A549 (cell line): Measurements from ENCODE around the gene POC1A. TPM values are rescaled to one million over a fixed set of nuclear protein-coding genes. Genes with fewer than 3 reads are reported as not detected.

Experiments used
- ATAC-seq, 2 experiments: fragments of 200-7000 bp in 1 of 2; fragments of >200 bp in 1 of 2; cut with Nextera tagmentation in 1 of 2; cut with Tn5 transposase in 1 of 2; 3 replicates each; pipeline versions ENCODE4 v1.8.0 to v1.9.1; 2018 to 2020; ENCODE audit warnings: mild to moderate bottlenecking in 1 of 2, moderate library complexity in 1 of 2
- CTCF ChIA-PET: fragments of 300-600 bp; sonication (Branson Sonifier 250); formaldehyde crosslinking; extraction: SDS; loops from one replicate; lab custom pipeline; 2021; ENCODE audit warnings: antibody characterized with exemption, inconsistent platforms; lab: Yijun Ruan, JAX
- POLR2A ChIA-PET: fragments of 350-600 bp; formaldehyde crosslinking; extraction: SDS; loops from one replicate; lab custom pipeline; 2021; ENCODE audit warnings: antibody characterized with exemption, inconsistent platforms; lab: Yijun Ruan, JAX
- DNase-seq, 2 experiments: peaks; one replicate each; pipeline versions ENCODE4 v3.0.0 to v3.0.0-alpha.2; 2011 to 2016; ENCODE audit warnings: low read depth in 1 of 2, low spot score in 1 of 2
- FAIRE-seq: peaks from 2 replicates; lab custom pipeline; 2011; peaks lifted over from hg19 to GRCh38; lab: Jason Lieb, UNC
- H3K27ac ChIP-seq, 2 experiments: fragments of >200 bp; sonication (Bioruptor Twin); formaldehyde crosslinking; 3 replicates each; pipeline ENCODE4 v1.5.1; 2016 to 2017
- H3K4me1 ChIP-seq: fragments of >200 bp; sonication (Bioruptor Twin); formaldehyde crosslinking; 3 replicates; pipeline ENCODE4 v1.6.1; 2016
- H3K4me2 ChIP-seq: fragments of >200 bp; sonication (Bioruptor Twin); formaldehyde crosslinking; 3 replicates; pipeline ENCODE4 v1.6.1; 2016
- H3K4me3 ChIP-seq: fragments of >200 bp; sonication (Bioruptor Twin); formaldehyde crosslinking; 3 replicates; pipeline ENCODE4 v1.5.1; 2016
- H3K9me3 ChIP-seq: fragments of >200 bp; sonication (Bioruptor Twin); formaldehyde crosslinking; 3 replicates; pipeline ENCODE4 v1.6.1; 2016
- CBX2 ChIP-seq: fragments of 200-600 bp; sonication (generic); IDR thresholded peaks from 2 replicates; pipeline ENCODE4 v1.6.1; 2016; ENCODE audit warnings: low read depth, mild to moderate bottlenecking, borderline replicate concordance
- CEBPB ChIP-seq, 2 experiments: fragments of >200 bp in 1 of 2; sonication (Bioruptor Twin) in 1 of 2; formaldehyde crosslinking in 1 of 2; IDR thresholded peaks; 2 replicates each; pipeline ENCODE4 v1.6.1; 2012 to 2016
- CHD2 ChIP-seq: fragments of 150-350 bp; IDR thresholded peaks from 2 replicates; pipeline ENCODE4 v1.6.1; 2014; ENCODE audit warnings: low read length; ENCODE audit not compliant: partially characterized antibody
- CHD4 ChIP-seq: fragments of 200-600 bp; sonication (generic); IDR thresholded peaks from 2 replicates; pipeline ENCODE4 v1.6.1; 2016; ENCODE audit warnings: antibody characterized with exemption, mild to moderate bottlenecking, borderline replicate concordance
- CTCF ChIP-seq: fragments of >200 bp; sonication (Bioruptor Twin); formaldehyde crosslinking; IDR thresholded peaks from 3 replicates; pipeline ENCODE4 v1.5.1; 2016
- E2F6 ChIP-seq: IDR thresholded peaks from 2 replicates; pipeline ENCODE4 v1.6.1; 2012; ENCODE audit warnings: low read depth, borderline replicate concordance
- ELK1 ChIP-seq: fragments of 150-350 bp; IDR thresholded peaks from 2 replicates; pipeline ENCODE4 v1.6.1; 2014; ENCODE audit warnings: low read depth, mild to moderate bottlenecking, low read length
- EP300 ChIP-seq, 2 experiments: fragments of >200 bp; sonication (Bioruptor Twin); formaldehyde crosslinking; IDR thresholded peaks; 2 replicates in 1 of 2; 3 replicates in 1 of 2; pipeline ENCODE4 v1.6.1; 2016 to 2017
- FOSB ChIP-seq: fragments of 250-450 bp; sonication (Bioruptor Pico); IDR thresholded peaks from 2 replicates; pipeline ENCODE4 v1.5.0; 2020; ENCODE audit warnings: mild to moderate bottlenecking, moderate library complexity
- FOSL2 ChIP-seq, 2 experiments: fragments of 450-650 bp in 1 of 2; fragments of >200 bp in 1 of 2; sonication (Bioruptor Twin) in 1 of 2; formaldehyde crosslinking; IDR thresholded peaks; 2 replicates each; pipeline versions ENCODE4 v1.5.0 to v1.6.1; 2016 to 2020; ENCODE audit warnings: mild to moderate bottlenecking in 1 of 2, moderate library complexity in 1 of 2
- HES2 ChIP-seq: fragments of >200 bp; sonication (Bioruptor Twin); formaldehyde crosslinking; IDR thresholded peaks from 2 replicates; pipeline ENCODE4 v1.6.1; 2016
- HOXB13 ChIP-seq: fragments of 250-450 bp; sonication (Bioruptor Pico); IDR thresholded peaks from 2 replicates; pipeline ENCODE4 v1.5.0; 2020; ENCODE audit warnings: low read depth, mild to moderate bottlenecking, moderate library complexity
- KDM1A ChIP-seq: fragments of 200-600 bp; sonication (generic); IDR thresholded peaks from 2 replicates; pipeline ENCODE4 v1.6.1; 2016; ENCODE audit warnings: low read depth, mild to moderate bottlenecking
- MAFK ChIP-seq: fragments of 450-650 bp; IDR thresholded peaks from 2 replicates; pipeline ENCODE4 v1.6.1; 2014; ENCODE audit not compliant: partially characterized antibody
- MYC ChIP-seq: IDR thresholded peaks from 2 replicates; pipeline ENCODE4 v1.6.1; 2012; ENCODE audit warnings: mild to moderate bottlenecking, inconsistent platforms, low read length, improper control_type of control experiment, borderline replicate concordance
- NFE2L2 ChIP-seq: fragments of 150-350 bp; conservative IDR thresholded peaks from 2 replicates; pipeline ENCODE4 v1.6.1; 2014; ENCODE audit warnings: low read length
- PHF8 ChIP-seq: fragments of 200-600 bp; sonication (generic); IDR thresholded peaks from 2 replicates; pipeline ENCODE4 v1.6.1; 2016; ENCODE audit warnings: low read depth, mild to moderate bottlenecking, antibody characterized with exemption, moderate library complexity, borderline replicate concordance
- POLR2AphosphoS2 ChIP-seq: conservative IDR thresholded peaks from 2 replicates; pipeline ENCODE4 v1.6.1; 2012; ENCODE audit warnings: low read length, improper control_type of control experiment, inconsistent platforms
- REST ChIP-seq: fragments of 200-600 bp; sonication (generic); IDR thresholded peaks from 2 replicates; pipeline ENCODE4 v1.6.1; 2016; ENCODE audit warnings: antibody characterized with exemption, mild to moderate bottlenecking, moderate library complexity
- SREBF2 ChIP-seq: fragments of 450-650 bp; IDR thresholded peaks from 2 replicates; pipeline ENCODE4 v1.6.1; 2014; ENCODE audit warnings: mild to moderate bottlenecking, moderate library complexity
- TFCP2L1 ChIP-seq: fragments of 250-450 bp; sonication (Bioruptor Pico); IDR thresholded peaks from 2 replicates; pipeline ENCODE4 v1.5.0; 2021; ENCODE audit warnings: mild to moderate bottlenecking
- ZNF302 ChIP-seq: fragments of 250-450 bp; sonication (Bioruptor Pico); IDR thresholded peaks from 2 replicates; pipeline ENCODE4 v1.9.0; 2021; ENCODE audit warnings: inconsistent platforms, mild to moderate bottlenecking, moderate library complexity
- ZSCAN20 ChIP-seq: fragments of 250-450 bp; sonication (Bioruptor Pico); IDR thresholded peaks from 2 replicates; pipeline ENCODE4 v1.8.0; 2022; ENCODE audit warnings: mild to moderate bottlenecking, moderate library complexity
- WGBS: methylation state at CpG from one replicate; pipeline ENCODE4 v1.1.6; 2017; ENCODE audit errors: missing lambda C conversion rate; 5-methylcytosine and 5-hydroxymethylcytosine counted together
- polyA plus RNA-seq, 4 experiments: library from polyadenylated mRNA; depleted of rRNA in 3 of 4; stranded (reverse); fragments of >200 nt; fragmentation: RNase III in 1 of 4; extraction: RNeasy Plus Mini Kit Qiagen cat#74134 plus additional on column Dnase treatment in 1 of 4; gene quantifications; 2 replicates in 3 of 4; 3 replicates in 1 of 4; pipeline ENCODE4 v1.2.3, GENCODE V29; 2011 to 2017

Gene POC1A
- polyA plus RNA-seq, 2 of the 4 experiments (the other 2 are of a cell fraction) = 9.4 to 14.1 TPM

GRCh38 chr3:52117537-52117936 lies 36.7 kb downstream of the POC1A start:
- CTCF ChIA-PET = interaction anchor here (0.9 to 8.7 kb wide), 3 partner anchors 12 to 115 kb away, joined by 3 to 106 read pairs (median 4); no protein-coding TSS in a partner anchor
- Histone ChIP-seq H3K4me2 (no peak overlapping the region), H3K9me3 (no peaks in the 10 kb centered on the region), H3K4me3 (no peak overlapping the region), H3K4me1 (no peaks in the 10 kb centered on the region), H3K27ac (no peak overlapping the region)
- 90% methylated on average over 4 of the region's 4 CpGs for WGBS
- POLR2A ChIA-PET = no interaction called here
- DNase-seq (no peak), ATAC-seq (no peak), FAIRE-seq (no peak)
- no peak for TF ChIP-seq CTCF
- no peak for TF ChIP-seq PHF8
- no peak for TF ChIP-seq CHD2
- no peak for TF ChIP-seq E2F6
- TF ChIP-seq REST = no peak
- no peak for TF ChIP-seq FOSB (CRISPR knock-in tag)

- H3K4me3 ChIP-seq = no peak overlapping the region
- no peak overlapping the region for H3K4me2 ChIP-seq
- FAIRE-seq (no peak), ATAC-seq (no peak)
- CTCF ChIA-PET = interaction anchor here (2.0 to 2.1 kb wide), 2 partner anchors 11 kb away, joined by 6 to 8 read pairs; no protein-coding TSS in a partner anchor
- no peak overlapping the region for H3K27ac ChIP-seq
- H3K9me3 ChIP-seq = no peaks in the 10 kb centered on the region
- WGBS = 87% methylated on average over 6 of the region's 6 CpGs
- TF ChIP-seq ZNF302 (no peak), CEBPB (IDR thresholded peaks at IDR 0.05) (no peak), TFCP2L1 (CRISPR knock-in tag) (no peak), ZSCAN20 (CRISPR knock-in tag) (no peak), HOXB13 (no peak), CBX2 (no peak), E2F6 (no peak)
- TF ChIP-seq, all 56 proteins: peak for 0
- H3K4me1 ChIP-seq = no peaks in the 10 kb centered on the region
- DNase-seq = no peak
- POLR2A ChIA-PET = no interaction called here
Observed at GRCh38 chr3:52112056-52112455, 42.2 kb downstream of the POC1A start.

GRCh38 chr3:52110502-52110901 lies 43.7 kb downstream of the POC1A start:
- H3K4me3 ChIP-seq = no peak overlapping the region
- H3K4me2 ChIP-seq = no peak overlapping the region
- no peak overlapping the region for H3K27ac ChIP-seq
- POLR2A ChIA-PET = no interaction called here
- H3K4me1 ChIP-seq = no peaks in the 10 kb centered on the region
- ATAC-seq (no peak), FAIRE-seq (no peak), DNase-seq (no peak)
- H3K9me3 ChIP-seq = no peaks in the 10 kb centered on the region
- CTCF ChIA-PET = interaction anchor here (0.6 to 1.3 kb wide), 4 partner anchors 9 to 229 kb away, joined by 3 to 4 read pairs (median 3); no protein-coding TSS in a partner anchor
- WGBS = 93% methylated on average over 2 of the region's 2 CpGs
- TF ChIP-seq MYC = no peak
- TF ChIP-seq ELK1 = no peak
- TF ChIP-seq FOSL2 (IDR thresholded peaks at IDR 0.05) = no peak
- no peak for TF ChIP-seq FOSL2 (CRISPR knock-in tag; IDR thresholded peaks at IDR 0.05)
- no peak for TF ChIP-seq EP300 (IDR thresholded peaks at IDR 0.05)
- no peak for TF ChIP-seq SREBF2
- TF ChIP-seq KDM1A = no peak
- no peak for TF ChIP-seq HES2
- no peak for TF ChIP-seq CHD4
- TF ChIP-seq FOSB (CRISPR knock-in tag) = no peak
- TF ChIP-seq NFE2L2 = no peak
- no peak for TF ChIP-seq POLR2AphosphoS2
- no peak for TF ChIP-seq CEBPB (IDR thresholded peaks at IDR 0.05)
- TF ChIP-seq ZNF302 = no peak
- TF ChIP-seq MAFK = no peak
